BLaER1 (cell line): ENCODE results near the gene DBF4B.

Experiments
- H3K27ac ChIP-seq: shearing (Covaris generic); formaldehyde crosslinking; 2 replicates; pipeline ENCODE4 v1.8.1; 2022
- H3K27me3 ChIP-seq: shearing (Covaris generic); formaldehyde crosslinking; 2 replicates; pipeline ENCODE4 v1.8.1; 2022
- H3K36me3 ChIP-seq: shearing (Covaris generic); formaldehyde crosslinking; 2 replicates; pipeline ENCODE4 v1.8.1; 2022
- H3K4me1 ChIP-seq: shearing (Covaris generic); formaldehyde crosslinking; 2 replicates; pipeline ENCODE4 v1.8.1; 2022
- H3K4me2 ChIP-seq: shearing (Covaris generic); formaldehyde crosslinking; 2 replicates; pipeline ENCODE4 v1.8.1; 2022
- H3K4me3 ChIP-seq: shearing (Covaris generic); formaldehyde crosslinking; 2 replicates; pipeline ENCODE4 v1.8.1; 2022
- H3K9ac ChIP-seq: shearing (Covaris generic); formaldehyde crosslinking; 2 replicates; pipeline ENCODE4 v1.8.1; 2022
- H3K9me3 ChIP-seq: shearing (Covaris generic); formaldehyde crosslinking; 2 replicates; pipeline ENCODE4 v1.8.1; 2022
- H4K20me1 ChIP-seq: shearing (Covaris generic); formaldehyde crosslinking; 2 replicates; pipeline ENCODE4 v1.8.1; 2022
- Cebpa-rat ChIP-seq: shearing (Covaris generic); IDR thresholded peaks from 2 replicates; pipeline ENCODE4 v1.8.1; 2022

Gene DBF4B

DNA sequence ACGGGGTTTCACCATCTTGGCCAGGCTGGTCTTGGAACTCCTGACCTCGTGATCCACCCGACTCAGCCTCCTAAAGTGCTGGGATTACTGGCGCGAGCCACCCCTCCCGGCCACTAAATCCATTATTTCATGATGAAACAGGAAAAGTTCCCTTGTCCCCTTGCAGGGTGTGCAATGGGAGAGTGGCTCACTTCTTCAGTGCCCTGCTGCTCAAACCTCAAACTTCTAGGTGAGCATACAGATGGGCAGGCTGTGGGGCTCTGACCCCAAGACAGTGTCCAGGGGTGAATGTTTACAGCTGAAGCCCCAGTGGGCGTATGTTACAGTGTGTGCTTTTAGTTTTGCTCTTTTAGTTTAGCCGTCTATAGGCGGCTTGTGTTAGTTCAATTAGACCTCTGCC is 87.0 kb downstream of the DBF4B start:
- H3K9ac ChIP-seq, result peak overlapping the region; percentile 65; the same call in 1 of the 2 replicates
- no peak overlapping the region for H3K4me3 ChIP-seq
- peak overlapping the region; percentile 83 for H3K27ac ChIP-seq
- peaks cover 49% of the 10 kb centered on the region for H3K4me1 ChIP-seq
- no peaks in the 10 kb centered on the region for H3K27me3 ChIP-seq
- peaks cover 27% of the 10 kb centered on the region for H3K36me3 ChIP-seq
- no peak for TF ChIP-seq Cebpa-rat
- H3K9me3 ChIP-seq, result no peaks in the 10 kb centered on the region
- peak overlapping the region; percentile 79 for H3K4me2 ChIP-seq
- no peaks in the 10 kb centered on the region for H4K20me1 ChIP-seq

- Histone ChIP-seq H4K20me1 (no peaks in the 10 kb centered on the region), H3K27me3 (no peaks in the 10 kb centered on the region), H3K9me3 (no peaks in the 10 kb centered on the region), H3K9ac (no peak overlapping the region), H3K4me2 (peak overlapping the region; percentile 79), H3K27ac (peak overlapping the region; percentile 83), H3K36me3 (peaks cover 32% of the 10 kb centered on the region), H3K4me3 (no peak overlapping the region), H3K4me1 (peaks cover 49% of the 10 kb centered on the region)
- TF ChIP-seq Cebpa-rat, result no peak
These were observed 87.5 kb downstream of the DBF4B start for GRCh38 chr17:44795928-44796327.

GRCh38 chr17:44796731-44797130 is 88.3 kb downstream of the DBF4B start:
- Histone ChIP-seq H3K9ac (no peak overlapping the region), H3K4me1 (peaks cover 49% of the 10 kb centered on the region), H3K27ac (no peak overlapping the region), H3K36me3 (peaks cover 40% of the 10 kb centered on the region), H3K9me3 (no peaks in the 10 kb centered on the region), H4K20me1 (no peaks in the 10 kb centered on the region), H3K4me3 (no peak overlapping the region), H3K4me2 (no peak overlapping the region), H3K27me3 (no peaks in the 10 kb centered on the region)
- TF ChIP-seq Cebpa-rat, result no peak

DNA sequence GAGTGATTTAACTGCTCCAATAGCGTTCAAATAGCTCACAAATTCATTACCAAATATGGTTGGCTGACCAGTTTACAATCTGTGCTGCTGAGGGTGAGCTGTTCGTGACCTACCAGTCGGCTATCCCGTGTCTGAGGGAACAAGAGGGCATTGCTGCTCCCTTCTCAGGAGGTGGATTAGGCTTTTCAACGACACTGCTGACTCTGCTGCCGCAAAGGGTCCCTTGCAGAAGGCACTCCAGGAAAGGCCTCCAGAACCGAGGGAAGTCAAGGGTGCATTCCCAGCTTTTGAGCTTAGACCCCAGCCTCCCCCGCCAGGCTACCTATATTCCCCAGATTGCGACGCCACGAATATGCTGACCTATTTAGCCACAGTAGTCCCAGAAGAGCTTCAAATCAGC is 89.3 kb downstream of the DBF4B start:
- Histone ChIP-seq H3K9me3 (no peaks in the 10 kb centered on the region), H3K9ac (no peak overlapping the region), H3K4me2 (no peak overlapping the region; the same call in 1 of the 2 replicates), H4K20me1 (no peaks in the 10 kb centered on the region), H3K36me3 (peaks cover 50% of the 10 kb centered on the region), H3K27ac (no peak overlapping the region), H3K4me3 (no peak overlapping the region), H3K4me1 (peaks cover 49% of the 10 kb centered on the region), H3K27me3 (no peaks in the 10 kb centered on the region)
- TF ChIP-seq Cebpa-rat, result no peak

GRCh38 chr17:44798356-44798755 is 89.9 kb downstream of the DBF4B start:
- Histone ChIP-seq H3K4me2 (peak overlapping the region; percentile 23), H3K9ac (no peak overlapping the region), H3K4me3 (no peak overlapping the region), H3K36me3 (peaks cover 55% of the 10 kb centered on the region), H3K9me3 (no peaks in the 10 kb centered on the region), H3K4me1 (peaks cover 45% of the 10 kb centered on the region), H3K27ac (no peak overlapping the region), H3K27me3 (no peaks in the 10 kb centered on the region), H4K20me1 (peaks cover 2% of the 10 kb centered on the region; the same call in 1 of the 2 replicates)
- no peak for TF ChIP-seq Cebpa-rat
